Esophagus (tissue), 2 donors: ENCODE data around the gene PDXDC1. TPM values are rescaled to one million over a fixed set of nuclear protein-coding genes. Genes with fewer than 3 reads are reported as not detected.
A peak's percentile ranks its signal among the peaks of the same experiment; 100 is the strongest.
"Not testable (repeated sequence)": the region's sequence is repeated elsewhere in the genome, so short reads cannot be mapped to it uniquely, and the experiment has no call there.

Source experiments
- H3K27ac ChIP-seq, 2 donors: one replicate each; pipeline ENCODE4 v1.5.1; 2013; ENCODE audit warnings: low read depth in 2 of 2, mild to moderate bottlenecking in 2 of 2, inconsistent platforms in 1 of 2, low read length in 1 of 2, moderate library complexity in 1 of 2
- H3K27me3 ChIP-seq, 2 donors: one replicate each; pipeline ENCODE4 v1.6.1; 2013; ENCODE audit warnings: low read length in 2 of 2, control low read depth in 1 of 2, mild to moderate bottlenecking in 1 of 2; ENCODE audit not compliant: insufficient read depth in 2 of 2, control insufficient read depth in 1 of 2
- H3K36me3 ChIP-seq, 2 donors: one replicate each; pipeline ENCODE4 v1.6.1; 2013; ENCODE audit warnings: low read length in 1 of 2; ENCODE audit not compliant: control insufficient read depth in 2 of 2, insufficient read depth in 2 of 2
- H3K4me1 ChIP-seq, 2 donors: one replicate each; pipeline ENCODE4 v1.6.1; 2013; ENCODE audit warnings: low read length in 1 of 2; ENCODE audit not compliant: control insufficient read depth in 2 of 2, insufficient read depth in 2 of 2
- H3K4me3 ChIP-seq, 2 donors: one replicate each; pipeline ENCODE4 v1.5.1; 2013; ENCODE audit warnings: low read length in 2 of 2, mild to moderate bottlenecking in 2 of 2, low read depth in 1 of 2, moderate library complexity in 1 of 2
- H3K9me3 ChIP-seq, 2 donors: one replicate each; pipeline ENCODE4 v1.6.1; 2013; ENCODE audit warnings: mild to moderate bottlenecking in 2 of 2, low read depth in 1 of 2, low read length in 1 of 2, moderate library complexity in 1 of 2; ENCODE audit not compliant: control insufficient read depth in 2 of 2, insufficient read depth in 1 of 2
- WGBS, 2 donors: extraction: QIAGEN DNeasy Blood & Tissue Kit; methylation state at CpG; one replicate each; pipeline ENCODE4 v1.1.7; 2013; 5-methylcytosine and 5-hydroxymethylcytosine counted together
- polyA plus RNA-seq, 2 donors: library from polyadenylated mRNA; stranded (reverse); fragments of 200-250 nt; gene quantifications; one replicate each; pipeline ENCODE4 v1.2.3, GENCODE V29; 2013
- donor health status: healthy with polysubstance abuse.
- donor health status: Bipolar disorder and iron deficiency.

PDXDC1 gene
- polyA plus RNA-seq, 2 donors: 32.4 to 35.3 TPM

- 94 to 95% methylated on average over 21 of the region's 21 CpGs for WGBS, 2 donors
- Histone ChIP-seq H3K9me3 (no peaks in the 10 kb centered on the region), H3K27ac (no peak overlapping the region), H3K27me3 (no peaks in the 10 kb centered on the region), H3K36me3 (peaks cover 0 to 11% of the 10 kb centered on the region in 2 donors), H3K4me3 (no peak overlapping the region), H3K4me1 (no peaks in the 10 kb centered on the region)
Observed at GRCh38 chr16:15046692-15047376, 72.0 kb downstream of the PDXDC1 start.

- Histone ChIP-seq H3K4me3 (no peak overlapping the region), H3K36me3 (peaks cover 0 to 11% of the 10 kb centered on the region in 2 donors), H3K4me1 (no peaks in the 10 kb centered on the region), H3K27ac (no peak overlapping the region), H3K9me3 (no peaks in the 10 kb centered on the region), H3K27me3 (no peaks in the 10 kb centered on the region)
- WGBS, 2 donors: 92 to 94% methylated on average over 3 of the region's 3 CpGs
Observed at GRCh38 chr16:15049581-15050180, 74.9 kb downstream of the PDXDC1 start.

- not testable (repeated sequence) for H3K4me3 ChIP-seq, H3K9me3 ChIP-seq, H3K27ac ChIP-seq, H3K4me1 ChIP-seq, H3K27me3 ChIP-seq
- peaks cover 0 to 11% of the 10 kb centered on the region in 2 donors for H3K36me3 ChIP-seq
- 91 to 98% methylated on average over 1 of the region's 1 CpG for WGBS, 2 donors
Observed at GRCh38 chr16:15050440-15050839, 75.6 kb downstream of the PDXDC1 start.

GRCh38 chr16:15051387-15051951 lies 76.6 kb downstream of the PDXDC1 start:
- H3K27ac ChIP-seq: no peak overlapping the region
- H3K36me3 ChIP-seq: peaks cover 0 to 7% of the 10 kb centered on the region in 2 donors
- H3K4me1 ChIP-seq: peaks cover 0 to 3% of the 10 kb centered on the region in 2 donors
- H3K9me3 ChIP-seq: no peaks in the 10 kb centered on the region
- no peaks in the 10 kb centered on the region for H3K27me3 ChIP-seq
- H3K4me3 ChIP-seq: no peak overlapping the region
- 96 to 97% methylated on average over 9 of the region's 9 CpGs for WGBS, 2 donors

- H3K27me3 ChIP-seq: no peaks in the 10 kb centered on the region
- H3K9me3 ChIP-seq: no peaks in the 10 kb centered on the region
- no peaks in the 10 kb centered on the region for H3K36me3 ChIP-seq
- 67 to 75% methylated on average over 10 of the region's 10 CpGs for WGBS, 2 donors
- H3K27ac ChIP-seq: peak overlapping the region in 1 of 2 donors; percentile 9
- peaks cover 0 to 4% of the 10 kb centered on the region in 2 donors for H3K4me1 ChIP-seq
- H3K4me3 ChIP-seq: no peak overlapping the region
Observed at GRCh38 chr16:15052747-15053476, 78.1 kb downstream of the PDXDC1 start.

GRCh38 chr16:15053904-15054303 lies 79.1 kb downstream of the PDXDC1 start:
- Histone ChIP-seq H3K36me3 (peaks cover 0 to under 1% of the 10 kb centered on the region in 2 donors), H3K4me1 (peaks cover 0 to 4% of the 10 kb centered on the region in 2 donors), H3K9me3 (no peaks in the 10 kb centered on the region), H3K4me3 (no peak overlapping the region), H3K27ac (peak overlapping the region in 1 of 2 donors; percentile 53), H3K27me3 (no peaks in the 10 kb centered on the region)
- WGBS, 2 donors: 92% methylated on average over 10 of the region's 10 CpGs

- peak overlapping the region; percentile 76 to 82 for H3K4me3 ChIP-seq
- WGBS, 2 donors: 74 to 79% methylated on average over 19 of the region's 19 CpGs
- H3K4me1 ChIP-seq: peaks cover 0 to 4% of the 10 kb centered on the region in 2 donors
- no peaks in the 10 kb centered on the region for H3K9me3 ChIP-seq
- peaks cover 1 to 2% of the 10 kb centered on the region in 2 donors for H3K36me3 ChIP-seq
- no peaks in the 10 kb centered on the region for H3K27me3 ChIP-seq
- peak overlapping the region in 1 of 2 donors; percentile 3 for H3K27ac ChIP-seq
Observed at GRCh38 chr16:15054357-15055140, 79.7 kb downstream of the PDXDC1 start.

GRCh38 chr16:15055141-15056053 lies 80.6 kb downstream of the PDXDC1 start:
- Histone ChIP-seq H3K27ac (peak overlapping the region; percentile 65 to 78), H3K9me3 (no peaks in the 10 kb centered on the region), H3K4me3 (peak overlapping the region; percentile 76 to 82), H3K4me1 (peaks cover 0 to 4% of the 10 kb centered on the region in 2 donors), H3K27me3 (no peaks in the 10 kb centered on the region), H3K36me3 (peaks cover 2 to 3% of the 10 kb centered on the region in 2 donors)
- 1 to 4% methylated on average over 69 to 81 of the region's 81 CpGs for WGBS, 2 donors
